Dendritic cell treated with granulocyte-macrophage colony-stimulating factor and Interleukin-4, amounts not matched to agents 40 ng/mL and 50 ng/mL, for 4 days (primary cell): ENCODE results near the gene MYO1E.
A peak's percentile ranks its signal among the peaks of the same experiment; 100 is the strongest.
"Not testable (repeated sequence)": the region's sequence is repeated elsewhere in the genome, so short reads cannot be mapped to it uniquely, and the experiment has no call there.

Experiments used
- H3K27ac Mint-ChIP-seq: one replicate; pipeline ENCODE4 v1.8.0; 2022; ENCODE audit warnings: mild to moderate bottlenecking, mixed read lengths
- H3K27me3 Mint-ChIP-seq: one replicate; pipeline ENCODE4 v1.8.0; 2022; ENCODE audit warnings: mild to moderate bottlenecking, mixed read lengths
- H3K36me3 Mint-ChIP-seq: one replicate; pipeline ENCODE4 v1.8.0; 2022; ENCODE audit warnings: low read depth, mixed read lengths
- H3K4me1 Mint-ChIP-seq: one replicate; pipeline ENCODE4 v1.8.0; 2022; ENCODE audit warnings: low read depth, mixed read lengths
- H3K4me3 Mint-ChIP-seq: one replicate; pipeline ENCODE4 v1.8.0; 2022; ENCODE audit warnings: mild to moderate bottlenecking, moderate library complexity, mixed read lengths
- H3K9me3 Mint-ChIP-seq: one replicate; pipeline ENCODE4 v1.8.0; 2022; ENCODE audit warnings: mixed read lengths
- intact Hi-C: fragments of 100-400 bp; cut with micrococcal nuclease; formaldehyde crosslinking; loops from one replicate; pipeline ENCODE4 v1.15.0; 2022

MYO1E gene

DNA sequence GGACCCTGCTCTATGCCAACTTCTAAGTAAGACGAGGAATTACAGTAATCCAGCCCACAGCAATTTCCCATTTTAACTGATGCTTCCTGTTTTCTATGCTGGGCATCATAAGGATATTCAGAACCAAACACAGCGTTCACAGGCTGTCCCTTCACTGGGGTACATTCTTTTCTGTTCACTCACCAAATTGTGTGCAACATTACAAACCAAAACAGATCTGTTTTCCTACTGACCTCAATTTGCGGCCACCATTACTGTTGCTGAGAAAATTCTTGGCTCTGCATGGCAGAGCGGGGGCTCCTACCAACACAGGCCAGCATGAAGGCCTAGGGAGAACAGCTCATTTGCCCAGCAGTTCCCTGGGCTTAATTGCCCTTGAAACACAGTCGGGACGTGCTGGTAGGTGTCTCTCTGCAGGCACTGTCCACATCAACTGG lies 76.5 kb downstream of the MYO1E start:
- intact Hi-C loops = no loop called here
- Mint-ChIP-seq H3K9me3 (no peaks in the 10 kb centered on the region), H3K4me1 (peaks cover 64% of the 10 kb centered on the region), H3K27ac (peak overlapping the region; percentile 80), H3K27me3 (no peaks in the 10 kb centered on the region), H3K36me3 (peaks cover 8% of the 10 kb centered on the region), H3K4me3 (no peak overlapping the region)

GRCh38 chr15:59295261-59296001 lies 77.2 kb downstream of the MYO1E start:
- intact Hi-C loops = no loop called here
- H3K27ac Mint-ChIP-seq = peak overlapping the region; percentile 80
- peaks cover 68% of the 10 kb centered on the region for H3K4me1 Mint-ChIP-seq
- H3K36me3 Mint-ChIP-seq = peaks cover 6% of the 10 kb centered on the region
- H3K27me3 Mint-ChIP-seq = no peaks in the 10 kb centered on the region
- H3K9me3 Mint-ChIP-seq = no peaks in the 10 kb centered on the region
- peak overlapping the region; percentile 23 for H3K4me3 Mint-ChIP-seq

DNA sequence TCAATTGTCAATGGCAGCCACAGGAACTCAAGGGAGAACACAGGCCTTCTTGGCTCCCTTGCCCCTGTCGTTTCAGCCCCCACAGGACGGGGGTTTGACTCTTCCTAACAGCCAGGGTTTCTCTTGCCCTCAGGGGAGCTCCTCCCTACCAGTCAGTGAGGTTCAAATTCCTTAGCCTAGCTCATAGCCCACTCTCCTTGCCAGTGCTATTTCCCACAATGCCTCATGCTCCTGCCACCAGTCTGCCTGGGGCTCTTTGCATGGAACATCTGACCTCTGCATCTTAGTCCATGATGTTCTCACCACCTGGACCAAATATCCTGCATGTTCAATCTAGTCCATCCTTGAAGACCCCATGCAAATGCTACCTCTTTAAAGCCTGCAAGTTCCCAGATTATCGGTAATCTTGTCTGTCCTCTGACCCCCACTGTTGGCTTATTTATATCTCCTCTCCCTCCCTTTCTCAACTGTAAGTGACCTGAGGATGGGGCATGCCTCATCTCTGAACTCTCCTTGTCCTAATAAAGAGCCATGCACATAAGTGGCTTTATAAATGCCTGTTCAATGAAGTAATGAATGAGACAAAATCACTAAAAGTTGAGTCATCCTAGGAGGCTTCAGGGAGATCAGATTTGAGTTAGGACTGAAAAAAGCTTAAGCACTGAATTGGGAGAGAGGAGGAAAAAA lies 78.0 kb downstream of the MYO1E start:
- H3K4me3 Mint-ChIP-seq = no peak overlapping the region
- H3K9me3 Mint-ChIP-seq = no peaks in the 10 kb centered on the region
- H3K27me3 Mint-ChIP-seq = no peaks in the 10 kb centered on the region
- H3K27ac Mint-ChIP-seq = peak overlapping the region; percentile 80
- H3K36me3 Mint-ChIP-seq = peaks cover 6% of the 10 kb centered on the region
- peaks cover 67% of the 10 kb centered on the region for H3K4me1 Mint-ChIP-seq
- intact Hi-C loops = no loop called here

GRCh38 chr15:59292442-59293151 lies 80.1 kb downstream of the MYO1E start:
- H3K9me3 Mint-ChIP-seq = no peaks in the 10 kb centered on the region
- no peak overlapping the region for H3K4me3 Mint-ChIP-seq
- H3K27ac Mint-ChIP-seq = no peak overlapping the region
- no peaks in the 10 kb centered on the region for H3K27me3 Mint-ChIP-seq
- peaks cover 18% of the 10 kb centered on the region for H3K36me3 Mint-ChIP-seq
- H3K4me1 Mint-ChIP-seq = peaks cover 60% of the 10 kb centered on the region
- intact Hi-C loops = no loop called here

DNA sequence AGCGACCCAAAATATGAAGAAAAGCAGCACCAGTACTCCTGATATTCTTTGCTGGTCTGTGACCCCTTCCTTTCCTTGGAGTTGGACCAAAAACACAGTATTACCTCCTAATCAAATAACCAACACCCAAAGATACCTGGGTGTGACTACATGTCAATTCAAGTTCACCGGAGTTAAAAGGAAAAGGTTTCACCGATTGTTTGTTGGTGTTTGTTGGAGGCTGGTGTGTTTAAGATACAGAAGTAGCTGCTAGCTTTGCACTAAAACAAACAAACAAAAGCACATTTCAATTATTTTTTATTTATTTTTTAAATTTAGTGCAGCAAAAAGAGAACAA lies 81.5 kb downstream of the MYO1E start:
- Mint-ChIP-seq H3K27me3 (no peaks in the 10 kb centered on the region), H3K4me1 (peaks cover 68% of the 10 kb centered on the region), H3K36me3 (peaks cover 18% of the 10 kb centered on the region), H3K9me3 (no peaks in the 10 kb centered on the region), H3K27ac (no peak overlapping the region), H3K4me3 (no peak overlapping the region)
- intact Hi-C loops = no loop called here

DNA sequence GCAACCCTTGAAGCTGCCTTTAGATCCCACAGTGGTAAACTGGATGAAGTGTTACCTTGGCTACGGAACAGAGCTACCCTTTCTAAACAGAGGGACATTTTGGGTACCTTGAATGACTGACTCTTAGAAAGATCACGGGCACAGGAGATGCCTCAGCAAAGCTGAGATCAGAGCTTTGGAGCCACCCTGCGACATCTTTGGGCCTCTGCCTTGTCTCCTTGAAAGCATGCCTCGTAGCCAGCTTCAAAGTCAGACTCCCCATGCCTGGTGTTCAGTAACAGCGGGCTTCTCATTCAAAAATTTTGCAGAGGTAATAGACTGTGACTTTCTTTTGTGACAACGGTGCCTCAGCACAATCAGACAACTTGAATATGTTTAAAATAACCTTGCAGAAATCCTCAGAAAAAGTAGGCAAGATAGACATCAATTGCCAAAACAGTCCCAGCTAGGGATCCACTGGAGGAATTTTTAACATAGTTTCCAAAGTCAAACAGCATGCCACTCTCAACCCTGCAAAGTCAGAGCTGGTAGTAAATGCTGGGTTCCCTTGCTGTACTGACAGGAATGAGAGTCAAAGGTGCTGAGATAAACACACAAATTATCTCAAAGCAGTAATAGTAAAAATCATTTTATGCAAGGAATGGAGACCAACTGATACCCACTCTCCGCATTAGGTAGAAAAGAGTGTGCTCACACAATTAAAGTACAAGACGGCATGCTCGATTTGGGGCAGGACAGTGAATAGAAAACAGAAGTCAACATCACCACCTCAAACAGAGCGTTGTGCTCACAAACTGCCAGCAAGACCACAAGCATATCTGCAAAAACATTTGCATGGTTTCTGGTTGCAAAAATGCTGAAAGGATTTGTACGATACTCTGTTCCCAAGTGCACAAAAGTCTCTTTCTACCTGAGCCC lies 82.1 kb downstream of the MYO1E start:
- Mint-ChIP-seq H3K27me3 (no peaks in the 10 kb centered on the region), H3K36me3 (peaks cover 18% of the 10 kb centered on the region), H3K9me3 (no peaks in the 10 kb centered on the region), H3K27ac (no peak overlapping the region), H3K4me3 (no peak overlapping the region), H3K4me1 (peaks cover 62% of the 10 kb centered on the region)
- intact Hi-C loops = no loop called here

- Mint-ChIP-seq H3K9me3 (no peaks in the 10 kb centered on the region), H3K4me3 (no peak overlapping the region), H3K4me1 (peaks cover 57% of the 10 kb centered on the region), H3K27me3 (no peaks in the 10 kb centered on the region), H3K36me3 (peaks cover 11% of the 10 kb centered on the region), H3K27ac (no peak overlapping the region)
- intact Hi-C loops = no loop called here
Measured at GRCh38 chr15:59289574-59289973, 83.1 kb downstream of the MYO1E start.

- Mint-ChIP-seq H3K27ac (no peak overlapping the region), H3K36me3 (peaks cover 21% of the 10 kb centered on the region), H3K4me1 (peaks cover 56% of the 10 kb centered on the region), H3K4me3 (no peak overlapping the region), H3K27me3 (no peaks in the 10 kb centered on the region), H3K9me3 (no peaks in the 10 kb centered on the region)
- intact Hi-C loops = no loop called here
Measured at GRCh38 chr15:59283717-59284391, 88.8 kb downstream of the MYO1E start.

DNA sequence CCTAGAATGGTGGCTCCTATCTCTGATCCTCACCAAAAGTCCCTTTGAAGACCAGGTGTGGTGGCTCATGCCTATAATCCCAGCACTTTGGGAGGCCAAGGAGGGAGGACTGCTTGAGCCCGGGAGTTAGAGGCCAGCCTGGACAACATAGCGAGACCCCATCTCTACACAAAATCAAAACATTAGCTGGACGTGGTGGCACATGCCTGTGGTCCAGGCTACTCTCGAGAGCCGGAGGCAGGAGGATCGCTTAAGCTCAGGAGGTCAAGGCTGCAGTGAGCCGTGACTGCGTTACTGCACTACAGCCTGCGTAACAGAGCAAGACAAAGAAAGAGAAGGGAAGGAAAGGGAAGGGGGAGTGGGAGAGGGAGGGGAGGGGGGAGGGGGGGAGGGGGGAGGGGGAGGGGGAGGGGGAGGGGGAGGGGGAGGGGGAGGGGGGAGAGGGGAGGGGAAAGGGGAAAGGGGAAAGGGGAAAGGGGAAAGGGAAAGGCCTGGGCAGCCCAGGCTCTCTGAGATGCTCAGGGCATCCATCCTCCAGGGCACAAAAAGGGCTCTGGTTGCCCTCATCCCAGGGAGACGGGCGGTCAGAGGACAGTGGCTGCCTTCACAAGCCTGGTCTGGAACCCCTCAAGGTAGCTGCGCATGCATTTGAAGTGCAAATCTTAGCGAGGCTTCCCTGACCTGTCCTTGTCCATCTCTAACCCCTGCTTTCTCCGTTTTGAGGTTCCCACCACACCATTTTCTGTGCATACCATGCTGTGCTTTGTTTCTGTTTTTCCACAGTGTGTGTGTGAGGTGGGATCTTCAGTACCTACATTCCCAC lies 89.9 kb downstream of the MYO1E start:
- H3K27me3 Mint-ChIP-seq = no peaks in the 10 kb centered on the region
- H3K4me1 Mint-ChIP-seq = peaks cover 58% of the 10 kb centered on the region
- intact Hi-C loops = no loop called here
- no peaks in the 10 kb centered on the region for H3K9me3 Mint-ChIP-seq
- H3K4me3 Mint-ChIP-seq = no peak overlapping the region
- H3K27ac Mint-ChIP-seq = peak overlapping the region; percentile 33
- peaks cover 13% of the 10 kb centered on the region for H3K36me3 Mint-ChIP-seq

DNA sequence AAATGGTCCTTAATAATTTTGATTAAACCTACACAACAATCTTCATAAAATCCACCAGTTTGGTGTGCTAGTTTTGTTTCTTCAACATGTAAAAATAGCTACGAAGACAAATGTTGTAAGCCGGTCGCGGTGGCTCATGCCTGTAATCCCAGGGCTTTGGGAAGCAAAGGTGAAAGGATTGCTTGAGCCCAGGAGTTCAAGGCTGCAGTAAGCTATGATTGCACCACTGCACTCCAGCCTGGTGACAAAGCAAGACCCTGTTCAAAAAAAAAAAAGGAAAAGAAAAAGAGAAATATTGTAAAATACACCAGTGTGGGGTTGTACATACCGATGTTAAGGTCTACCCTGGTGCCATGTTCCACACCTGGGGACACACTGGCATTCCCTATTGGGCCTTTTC lies 91.0 kb downstream of the MYO1E start:
- no peaks in the 10 kb centered on the region for H3K9me3 Mint-ChIP-seq
- H3K4me1 Mint-ChIP-seq = peaks cover 52% of the 10 kb centered on the region
- intact Hi-C loops = no loop called here
- no peaks in the 10 kb centered on the region for H3K27me3 Mint-ChIP-seq
- no peak overlapping the region for H3K27ac Mint-ChIP-seq
- H3K4me3 Mint-ChIP-seq = no peak overlapping the region
- peaks cover 13% of the 10 kb centered on the region for H3K36me3 Mint-ChIP-seq

DNA sequence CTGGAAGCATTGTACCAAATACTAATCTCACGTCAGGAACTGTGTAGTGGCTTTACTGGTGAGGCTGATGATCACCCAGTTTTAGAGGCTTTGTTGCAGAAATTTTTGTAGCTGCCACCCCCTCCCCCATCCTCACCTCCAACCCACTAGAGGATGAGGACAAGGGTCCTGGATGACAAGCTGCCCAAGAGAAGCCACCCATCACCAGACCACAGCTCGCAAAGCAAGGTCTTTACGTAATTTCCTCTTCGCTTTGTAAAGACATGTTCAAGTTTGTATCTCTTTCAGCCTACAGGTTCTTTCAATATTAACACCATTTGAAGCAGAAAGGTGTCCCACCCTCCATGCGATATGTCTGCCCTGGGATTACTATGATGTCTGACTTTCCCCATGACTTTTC lies 91.8 kb downstream of the MYO1E start:
- no peak overlapping the region for H3K4me3 Mint-ChIP-seq
- intact Hi-C loops = no loop called here
- H3K9me3 Mint-ChIP-seq = no peaks in the 10 kb centered on the region
- no peaks in the 10 kb centered on the region for H3K27me3 Mint-ChIP-seq
- H3K4me1 Mint-ChIP-seq = peaks cover 54% of the 10 kb centered on the region
- no peak overlapping the region for H3K27ac Mint-ChIP-seq
- H3K36me3 Mint-ChIP-seq = peaks cover 13% of the 10 kb centered on the region

DNA sequence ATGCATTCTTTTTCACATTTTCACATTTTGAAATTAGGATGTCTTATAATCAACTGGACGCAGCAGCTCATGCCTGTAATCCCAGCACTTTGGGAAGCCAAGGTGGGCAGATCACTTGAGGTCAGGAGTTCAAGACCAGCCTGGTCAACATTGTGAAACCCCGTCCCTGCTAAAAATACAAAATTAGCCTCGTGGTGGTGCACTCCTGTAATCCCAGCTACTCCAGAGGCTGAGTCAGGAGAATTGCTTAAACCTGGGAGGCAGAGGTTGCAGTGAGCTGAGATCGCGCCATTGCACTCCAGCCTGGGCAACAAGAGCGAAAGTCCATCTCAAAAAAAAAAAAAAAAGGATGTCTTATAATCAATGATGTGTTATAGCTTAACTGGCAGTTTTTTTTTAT lies 92.4 kb downstream of the MYO1E start:
- intact Hi-C loops, H3K27me3 Mint-ChIP-seq, H3K27ac Mint-ChIP-seq, H3K4me3 Mint-ChIP-seq, H3K9me3 Mint-ChIP-seq: not testable (repeated sequence)
- Mint-ChIP-seq H3K36me3 (peaks cover 13% of the 10 kb centered on the region), H3K4me1 (peaks cover 59% of the 10 kb centered on the region)
